ENCODE measurements around the gene LIPN. TPM values are rescaled to one million over a fixed set of nuclear protein-coding genes. Genes with fewer than 3 reads are reported as not detected.

Gene LIPN
- polyA plus RNA-seq, 1 donor from 2014 or later = not detected

DNA sequence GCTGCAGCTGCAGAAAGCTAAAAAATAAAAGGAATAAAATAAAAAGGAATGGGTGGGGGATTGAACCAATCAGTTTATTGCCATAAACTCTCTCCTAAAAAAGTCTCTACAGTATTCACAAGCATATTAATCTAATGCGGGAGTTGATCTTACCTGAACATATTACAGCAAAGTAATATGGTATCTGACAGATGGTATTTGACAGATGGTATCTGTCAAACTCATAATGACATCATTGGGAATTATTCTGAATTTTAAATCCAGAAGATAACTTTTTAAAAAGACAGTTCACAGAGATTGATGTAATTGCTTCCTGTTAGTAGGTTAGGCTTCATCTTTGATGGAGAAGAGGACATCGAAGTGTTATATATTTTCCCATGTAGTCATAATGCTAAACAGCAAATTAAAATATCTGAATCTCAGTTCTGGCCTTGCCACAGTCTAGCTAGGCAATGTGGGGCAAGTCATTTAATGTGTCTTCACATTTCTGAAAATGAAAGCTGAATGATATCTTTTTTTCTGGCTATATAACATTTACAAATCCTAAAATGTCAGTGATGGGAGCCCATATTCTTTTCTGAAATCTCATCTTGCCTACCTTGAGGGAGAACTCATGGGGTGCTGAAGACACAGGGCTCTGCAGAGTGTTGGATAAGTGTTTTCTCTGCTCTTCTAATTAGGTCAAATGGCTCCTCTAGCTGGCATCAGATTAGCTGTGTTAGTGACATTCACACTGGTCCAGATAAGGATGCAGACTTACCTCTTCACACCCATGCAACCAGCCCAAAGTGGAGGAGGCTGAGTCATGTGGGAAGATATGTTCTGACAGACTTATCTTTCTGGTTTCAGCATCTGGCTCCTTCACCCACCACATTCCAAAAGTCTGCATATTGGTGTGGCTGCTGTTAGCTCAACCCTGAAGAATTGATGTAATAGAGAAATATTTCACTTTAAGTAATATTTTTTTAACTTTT is 40.6 kb downstream of the LIPN start:
- Histone ChIP-seq H3K4me3 (ENCODE audit: low read length) (no peak overlapping the region), H3F3A (ENCODE audit: insufficient read depth, low read length, poor library complexity, severe bottlenecking) (no peaks in the 10 kb centered on the region), H3K9ac (ENCODE audit: low read length) (no peak overlapping the region), H3K4me2 (ENCODE audit: low read length) (no peak overlapping the region), H3K36me3 (ENCODE audit: insufficient read depth, low read length) (no peaks in the 10 kb centered on the region), H3K27me3 (ENCODE audit: insufficient read depth, low read depth, low read length) (no peaks in the 10 kb centered on the region), H3K79me2 (replicated peaks; ENCODE audit: insufficient read depth, low read length) (no peaks in the 10 kb centered on the region), H3K9me3 (ENCODE audit: low read length) (no peaks in the 10 kb centered on the region), H3K9me2 (ENCODE audit: insufficient read depth, low read length) (no peaks in the 10 kb centered on the region), H3K27ac (ENCODE audit: low read length) (peak overlapping the region; percentile 47), H2AFZ (ENCODE audit: low read depth, low read length) (no peak overlapping the region), H4K20me1 (ENCODE audit: insufficient read depth) (no peaks in the 10 kb centered on the region)
- TF ChIP-seq MXI1 (conservative IDR thresholded peaks at IDR 0.05; ENCODE audit: poor library complexity, severe bottlenecking) (no peak), EP300 (conservative IDR thresholded peaks at IDR 0.05; ENCODE audit: poor library complexity, severe bottlenecking) (peak; percentile 78)

DNA sequence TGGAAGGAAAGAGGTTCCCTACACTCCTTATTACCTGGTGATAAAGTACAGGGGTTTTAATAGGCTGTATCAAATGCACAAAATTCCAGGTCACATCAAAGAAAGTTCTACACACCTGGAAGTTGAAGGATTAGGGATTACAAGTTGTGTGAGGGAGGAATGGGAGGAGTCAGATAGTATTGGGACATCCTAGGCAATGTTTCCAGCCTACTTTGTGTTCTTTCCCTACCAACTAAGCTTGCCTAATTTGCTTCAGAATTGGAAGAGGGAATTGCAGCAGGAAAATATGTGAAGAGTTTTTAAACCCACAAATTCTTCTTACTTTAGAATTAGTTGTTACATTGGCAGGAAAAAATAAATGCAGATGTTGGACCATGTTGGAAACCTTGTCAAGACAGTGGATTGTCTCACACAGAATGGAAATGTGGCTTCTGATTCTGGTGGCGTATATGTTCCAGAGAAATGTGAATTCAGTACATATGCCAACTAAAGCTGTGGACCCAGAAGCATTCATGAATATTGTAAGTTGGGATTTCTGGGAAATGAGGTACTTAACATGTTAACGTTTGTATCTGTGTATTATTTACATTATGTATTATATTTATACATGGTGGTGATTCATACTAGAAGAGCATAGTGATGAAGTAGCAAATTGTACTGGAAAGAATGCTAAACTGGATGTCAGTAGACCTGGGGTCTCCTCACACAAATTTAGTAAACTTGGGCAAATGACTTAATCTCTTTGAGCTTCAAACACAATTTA is 42.9 kb downstream of the LIPN start, which contains the start of gene LIPM:
LIPM (plus strand) TSS at position 208 of the 763 bp plus-strand sequence; CDS start at position 375, 167 bp downstream.
- H2AFZ ChIP-seq (ENCODE audit: low read depth, low read length) = no peak within 1 kb of the TSS
- no peaks in the 10 kb centered on the region for H3K27me3 ChIP-seq (ENCODE audit: insufficient read depth, low read depth, low read length)
- no peak within 1 kb of the TSS for H3K4me2 ChIP-seq (ENCODE audit: low read length)
- H3K79me2 ChIP-seq (replicated peaks; ENCODE audit: insufficient read depth, low read length) = no peaks in the 10 kb centered on the region
- no peaks in the 10 kb centered on the region for H4K20me1 ChIP-seq (ENCODE audit: insufficient read depth)
- H3K9me2 ChIP-seq (ENCODE audit: insufficient read depth, low read length) = no peaks in the 10 kb centered on the region
- H3F3A ChIP-seq (ENCODE audit: insufficient read depth, low read length, poor library complexity, severe bottlenecking) = no peaks in the 10 kb centered on the region
- H3K4me3 ChIP-seq (ENCODE audit: low read length) = no peak within 1 kb of the TSS
- H3K36me3 ChIP-seq (ENCODE audit: insufficient read depth, low read length) = no peaks in the 10 kb centered on the region
- H3K9ac ChIP-seq (ENCODE audit: low read length) = no peak within 1 kb of the TSS
- H3K27ac ChIP-seq (ENCODE audit: low read length) = no peak within 1 kb of the TSS
- no peak for TF ChIP-seq EP300 (conservative IDR thresholded peaks at IDR 0.05; ENCODE audit: poor library complexity, severe bottlenecking)
- TF ChIP-seq RAD21 (conservative IDR thresholded peaks at IDR 0.05) = no peak
- no peak for TF ChIP-seq SMC3 (conservative IDR thresholded peaks at IDR 0.05; ENCODE audit: poor library complexity)
- TF ChIP-seq, protein P1, sequence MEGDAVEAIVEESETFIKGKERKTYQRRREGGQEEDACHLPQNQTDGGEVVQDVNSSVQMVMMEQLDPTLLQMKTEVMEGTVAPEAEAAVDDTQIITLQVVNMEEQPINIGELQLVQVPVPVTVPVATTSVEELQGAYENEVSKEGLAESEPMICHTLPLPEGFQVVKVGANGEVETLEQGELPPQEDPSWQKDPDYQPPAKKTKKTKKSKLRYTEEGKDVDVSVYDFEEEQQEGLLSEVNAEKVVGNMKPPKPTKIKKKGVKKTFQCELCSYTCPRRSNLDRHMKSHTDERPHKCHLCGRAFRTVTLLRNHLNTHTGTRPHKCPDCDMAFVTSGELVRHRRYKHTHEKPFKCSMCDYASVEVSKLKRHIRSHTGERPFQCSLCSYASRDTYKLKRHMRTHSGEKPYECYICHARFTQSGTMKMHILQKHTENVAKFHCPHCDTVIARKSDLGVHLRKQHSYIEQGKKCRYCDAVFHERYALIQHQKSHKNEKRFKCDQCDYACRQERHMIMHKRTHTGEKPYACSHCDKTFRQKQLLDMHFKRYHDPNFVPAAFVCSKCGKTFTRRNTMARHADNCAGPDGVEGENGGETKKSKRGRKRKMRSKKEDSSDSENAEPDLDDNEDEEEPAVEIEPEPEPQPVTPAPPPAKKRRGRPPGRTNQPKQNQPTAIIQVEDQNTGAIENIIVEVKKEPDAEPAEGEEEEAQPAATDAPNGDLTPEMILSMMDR (IDR thresholded peaks at IDR 0.05; ENCODE audit: poor library complexity, severe bottlenecking) = no peak
- no peak for TF ChIP-seq TAF1 (IDR thresholded peaks at IDR 0.05; ENCODE audit: low read depth)
- TF ChIP-seq, protein P2, sequence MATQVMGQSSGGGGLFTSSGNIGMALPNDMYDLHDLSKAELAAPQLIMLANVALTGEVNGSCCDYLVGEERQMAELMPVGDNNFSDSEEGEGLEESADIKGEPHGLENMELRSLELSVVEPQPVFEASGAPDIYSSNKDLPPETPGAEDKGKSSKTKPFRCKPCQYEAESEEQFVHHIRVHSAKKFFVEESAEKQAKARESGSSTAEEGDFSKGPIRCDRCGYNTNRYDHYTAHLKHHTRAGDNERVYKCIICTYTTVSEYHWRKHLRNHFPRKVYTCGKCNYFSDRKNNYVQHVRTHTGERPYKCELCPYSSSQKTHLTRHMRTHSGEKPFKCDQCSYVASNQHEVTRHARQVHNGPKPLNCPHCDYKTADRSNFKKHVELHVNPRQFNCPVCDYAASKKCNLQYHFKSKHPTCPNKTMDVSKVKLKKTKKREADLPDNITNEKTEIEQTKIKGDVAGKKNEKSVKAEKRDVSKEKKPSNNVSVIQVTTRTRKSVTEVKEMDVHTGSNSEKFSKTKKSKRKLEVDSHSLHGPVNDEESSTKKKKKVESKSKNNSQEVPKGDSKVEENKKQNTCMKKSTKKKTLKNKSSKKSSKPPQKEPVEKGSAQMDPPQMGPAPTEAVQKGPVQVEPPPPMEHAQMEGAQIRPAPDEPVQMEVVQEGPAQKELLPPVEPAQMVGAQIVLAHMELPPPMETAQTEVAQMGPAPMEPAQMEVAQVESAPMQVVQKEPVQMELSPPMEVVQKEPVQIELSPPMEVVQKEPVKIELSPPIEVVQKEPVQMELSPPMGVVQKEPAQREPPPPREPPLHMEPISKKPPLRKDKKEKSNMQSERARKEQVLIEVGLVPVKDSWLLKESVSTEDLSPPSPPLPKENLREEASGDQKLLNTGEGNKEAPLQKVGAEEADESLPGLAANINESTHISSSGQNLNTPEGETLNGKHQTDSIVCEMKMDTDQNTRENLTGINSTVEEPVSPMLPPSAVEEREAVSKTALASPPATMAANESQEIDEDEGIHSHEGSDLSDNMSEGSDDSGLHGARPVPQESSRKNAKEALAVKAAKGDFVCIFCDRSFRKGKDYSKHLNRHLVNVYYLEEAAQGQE (IDR thresholded peaks at IDR 0.05; ENCODE audit: borderline replicate concordance) = no peak
- no peaks in the 10 kb centered on the region for H3K9me3 ChIP-seq (ENCODE audit: low read length)

All from neural cell (in vitro differentiated cells).